Measurements from ENCODE around the gene CCR6. TPM values are rescaled to one million over a fixed set of nuclear protein-coding genes. Genes with fewer than 3 reads are reported as not detected.
A peak's percentile ranks its signal among the peaks of the same experiment; 100 is the strongest.

Gene CCR6
- total RNA-seq, 6 experiments from 2014 or later, result 0.06 to 0.58 (median 0.12) TPM; not detected in 3

DNA sequence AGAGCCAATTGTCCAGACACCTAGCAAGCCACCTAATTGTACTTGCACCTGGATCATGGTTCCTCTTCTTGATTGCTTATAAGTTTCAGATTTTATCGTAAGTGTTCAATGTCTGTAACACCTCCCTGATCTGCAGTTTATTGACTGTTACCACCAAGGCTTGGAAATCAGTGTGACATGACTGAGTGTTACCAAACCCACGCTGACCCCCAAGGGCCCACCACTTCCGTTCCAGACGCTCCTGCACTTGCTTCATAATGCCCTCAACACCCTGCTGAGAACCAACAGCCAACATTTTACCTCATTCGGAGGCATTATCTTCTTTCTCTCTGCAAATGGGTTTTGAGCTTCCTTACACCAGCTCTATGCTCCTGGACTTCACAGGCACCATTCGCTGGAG is 6.3 kb downstream of the CCR6 start:
- H3K9me3 ChIP-seq, result no peaks in the 10 kb centered on the region
- no peak overlapping the region for H3K4me3 ChIP-seq
- TF ChIP-seq POLR2A (IDR thresholded peaks at IDR 0.05), result no peak
- TF ChIP-seq, protein P1, sequence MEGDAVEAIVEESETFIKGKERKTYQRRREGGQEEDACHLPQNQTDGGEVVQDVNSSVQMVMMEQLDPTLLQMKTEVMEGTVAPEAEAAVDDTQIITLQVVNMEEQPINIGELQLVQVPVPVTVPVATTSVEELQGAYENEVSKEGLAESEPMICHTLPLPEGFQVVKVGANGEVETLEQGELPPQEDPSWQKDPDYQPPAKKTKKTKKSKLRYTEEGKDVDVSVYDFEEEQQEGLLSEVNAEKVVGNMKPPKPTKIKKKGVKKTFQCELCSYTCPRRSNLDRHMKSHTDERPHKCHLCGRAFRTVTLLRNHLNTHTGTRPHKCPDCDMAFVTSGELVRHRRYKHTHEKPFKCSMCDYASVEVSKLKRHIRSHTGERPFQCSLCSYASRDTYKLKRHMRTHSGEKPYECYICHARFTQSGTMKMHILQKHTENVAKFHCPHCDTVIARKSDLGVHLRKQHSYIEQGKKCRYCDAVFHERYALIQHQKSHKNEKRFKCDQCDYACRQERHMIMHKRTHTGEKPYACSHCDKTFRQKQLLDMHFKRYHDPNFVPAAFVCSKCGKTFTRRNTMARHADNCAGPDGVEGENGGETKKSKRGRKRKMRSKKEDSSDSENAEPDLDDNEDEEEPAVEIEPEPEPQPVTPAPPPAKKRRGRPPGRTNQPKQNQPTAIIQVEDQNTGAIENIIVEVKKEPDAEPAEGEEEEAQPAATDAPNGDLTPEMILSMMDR (IDR thresholded peaks at IDR 0.05), result no peak
- DNase-seq (no peak), ATAC-seq (no peak)
- H3K4me1 ChIP-seq, result no peaks in the 10 kb centered on the region
- intact Hi-C loops (cut with DNase I), result no loop called here
- no peaks in the 10 kb centered on the region for H3K36me3 ChIP-seq
- H3K27ac ChIP-seq, result no peak overlapping the region
- 66% methylated on average over 6 of the region's 6 CpGs for WGBS (ENCODE audit: insufficient coverage, low coverage, low lambda C conversion rate, missing lambda C conversion rate)
- H3K27me3 ChIP-seq, result no peaks in the 10 kb centered on the region

DNA sequence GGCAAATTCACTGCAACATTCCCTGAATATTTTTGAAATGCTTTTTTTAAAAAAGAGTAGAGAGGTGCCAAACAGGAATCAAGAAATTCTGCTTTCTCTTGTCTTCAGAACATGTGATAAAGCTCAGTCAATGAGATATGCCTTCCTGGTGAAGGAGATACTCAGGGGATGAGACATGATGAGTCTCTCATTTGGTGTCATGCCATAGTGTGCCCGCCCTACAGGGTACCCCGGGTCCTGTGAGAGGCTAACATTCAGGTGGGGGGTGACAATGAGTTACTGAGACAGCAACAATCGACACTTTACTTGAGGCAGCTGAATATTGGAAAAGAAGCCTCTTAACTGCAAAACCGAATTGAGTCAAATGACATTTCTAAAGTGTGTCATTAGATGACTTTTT is 6.7 kb downstream of the CCR6 start:
- DNase-seq, result no peak
- intact Hi-C loops (cut with DNase I), result no loop called here

DNA sequence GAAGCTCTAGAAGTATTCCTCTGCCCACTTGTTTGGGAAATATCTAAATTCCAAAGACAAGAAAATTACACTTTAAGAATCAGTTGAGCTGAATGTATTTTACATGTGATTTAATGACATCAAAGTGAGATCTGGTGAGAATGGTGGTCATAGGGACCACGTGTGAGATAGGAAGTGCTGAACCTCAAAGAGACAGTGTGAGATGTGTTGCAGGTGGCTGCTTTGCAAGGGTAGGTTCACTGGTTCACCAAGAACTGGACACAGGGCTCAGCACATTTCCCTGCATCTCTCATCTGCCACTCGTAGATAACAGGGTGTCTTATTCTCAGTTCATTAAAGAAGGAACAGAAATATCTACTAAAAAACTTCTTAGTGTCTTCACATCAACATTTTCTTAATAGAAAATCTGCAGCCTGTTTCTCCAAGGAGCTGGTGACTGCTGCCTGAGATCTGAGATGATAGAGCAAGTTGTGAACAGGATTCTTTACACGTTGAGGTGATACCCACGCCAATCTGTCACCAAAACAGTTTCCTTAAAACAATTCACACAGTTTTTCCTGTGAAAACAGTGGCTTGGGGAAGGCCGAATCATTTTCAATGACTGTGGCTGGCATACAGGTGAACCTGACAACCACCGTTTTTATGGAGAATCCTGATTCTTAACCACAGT is 7.2 kb downstream of the CCR6 start:
- Histone ChIP-seq H3K27me3 (no peaks in the 10 kb centered on the region), H3K4me1 (no peaks in the 10 kb centered on the region), H3K36me3 (no peaks in the 10 kb centered on the region), H3K27ac (no peak overlapping the region), H3K9me3 (no peaks in the 10 kb centered on the region), H3K4me3 (no peak overlapping the region)
- WGBS (ENCODE audit: insufficient coverage, low coverage, low lambda C conversion rate, missing lambda C conversion rate), result 57% methylated on average over 6 of the region's 6 CpGs
- ATAC-seq (no peak), DNase-seq (no peak)
- intact Hi-C loops (cut with DNase I), result no loop called here
- TF ChIP-seq, protein P1 (IDR thresholded peaks at IDR 0.05), result no peak
- no peak for TF ChIP-seq POLR2A (IDR thresholded peaks at IDR 0.05)

More for the DNA sequence above, 6.7 kb downstream of the CCR6 start:
- no peak for ATAC-seq
- Histone ChIP-seq H3K4me3 (no peak overlapping the region), H3K36me3 (no peaks in the 10 kb centered on the region), H3K9me3 (no peaks in the 10 kb centered on the region), H3K27me3 (no peaks in the 10 kb centered on the region), H3K27ac (no peak overlapping the region), H3K4me1 (no peaks in the 10 kb centered on the region)
- WGBS (ENCODE audit: insufficient coverage, low coverage, low lambda C conversion rate, missing lambda C conversion rate), result 56% methylated on average over 4 of the region's 4 CpGs
- TF ChIP-seq POLR2A (IDR thresholded peaks at IDR 0.05), result no peak
- TF ChIP-seq, protein P1 (IDR thresholded peaks at IDR 0.05), result no peak

DNA sequence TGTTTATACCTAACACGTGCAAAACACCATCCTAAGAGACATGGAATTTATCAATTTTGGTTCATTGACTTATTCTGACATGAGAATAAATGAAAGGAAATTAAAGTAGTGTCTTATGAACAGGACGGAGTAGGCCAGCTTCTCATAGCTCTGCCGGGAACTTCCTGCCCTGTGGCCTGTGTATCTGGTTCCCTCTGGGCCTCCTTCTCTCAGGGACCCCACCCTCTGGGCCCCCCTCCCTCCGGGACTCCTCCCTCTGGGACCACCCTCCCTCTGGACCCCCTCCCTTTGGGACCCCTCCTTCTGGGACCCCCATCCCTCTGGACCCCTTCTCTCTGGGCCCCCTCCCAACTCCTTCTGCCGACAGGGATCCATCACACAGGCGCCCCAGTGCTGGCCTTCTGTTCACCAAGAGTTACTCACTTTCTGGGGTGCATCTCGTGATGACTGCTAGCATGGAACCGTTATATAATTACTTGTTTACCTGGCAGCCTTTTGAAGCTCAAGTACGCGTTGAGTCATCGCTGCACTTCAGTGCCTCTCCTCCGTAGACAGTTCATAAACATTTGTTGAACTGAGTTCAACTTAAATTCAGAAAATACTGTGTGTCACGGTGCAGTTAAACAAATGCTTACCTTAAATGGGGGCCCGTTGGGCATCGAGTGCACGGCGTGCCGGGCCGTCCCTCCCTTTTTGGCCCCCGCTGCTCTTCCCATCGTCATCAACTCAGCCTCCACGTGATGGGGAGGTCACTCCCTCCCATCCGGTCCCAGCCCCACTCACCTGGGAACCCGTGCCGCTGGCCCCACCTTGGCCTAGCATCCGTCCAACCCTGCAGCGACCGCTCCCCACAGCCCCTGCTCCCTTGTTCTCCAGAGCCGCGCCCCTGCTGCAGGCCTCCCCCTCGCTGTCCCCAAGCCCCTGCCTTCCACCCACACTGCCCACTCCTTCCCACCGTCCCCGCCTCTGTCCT is 8.1 kb downstream of the CCR6 start:
- no peak for TF ChIP-seq POLR2A (IDR thresholded peaks at IDR 0.05)
- TF ChIP-seq, protein P1 (IDR thresholded peaks at IDR 0.05), result no peak
- 86% methylated on average over 22 of the region's 33 CpGs for WGBS (ENCODE audit: insufficient coverage, low coverage, low lambda C conversion rate, missing lambda C conversion rate)
- DNase-seq (no peak), ATAC-seq (peak in 1 of 4 donors; percentile 30)
- Histone ChIP-seq H3K4me3 (no peak overlapping the region), H3K9me3 (no peaks in the 10 kb centered on the region), H3K27ac (no peak overlapping the region), H3K36me3 (no peaks in the 10 kb centered on the region), H3K27me3 (no peaks in the 10 kb centered on the region), H3K4me1 (no peaks in the 10 kb centered on the region)
- intact Hi-C loops (cut with DNase I), result no loop called here
